Caco-2 (cell line): ENCODE measurements around the gene TENM4. TPM values are rescaled to one million over a fixed set of nuclear protein-coding genes. Genes with fewer than 3 reads are reported as not detected.

Experiments
- BruUV-seq: library from RNA; stranded (reverse); fragments of 400-500 nt; replicated peaks from 2 replicates; lab custom pipeline; 2021; lab: Mats Ljungman, UMichigan
- CTCF ChIA-PET: fragments of 300-600 bp; sonication (Branson Sonifier 250); formaldehyde crosslinking; loops from one replicate; lab custom pipeline; 2022; ENCODE audit warnings: antibody characterized with exemption; lab: Charles Lee
- POLR2A ChIA-PET: fragments of 300-600 bp; sonication (Branson Sonifier 250); formaldehyde crosslinking; loops from one replicate; lab custom pipeline; 2022; ENCODE audit warnings: antibody characterized with exemption; lab: Charles Lee
- DNase-seq, 2 experiments: peaks; one replicate each; pipeline versions ENCODE4 v3.0.0 to v3.0.0-alpha.2; 2020 to 2022
- H3K27me3 ChIP-seq: replicated peaks from 2 replicates; pipeline ENCODE4 v1.6.0; 2011; ENCODE audit warnings: low read length; ENCODE audit not compliant: control insufficient read depth, insufficient read depth
- H3K36me3 ChIP-seq: 2 replicates; pipeline ENCODE4 v1.5.1; 2011; ENCODE audit warnings: low read length; ENCODE audit not compliant: control insufficient read depth, insufficient read depth
- H3K4me1 ChIP-seq: fragments of 250-450 bp; sonication (Bioruptor Pico); 2 replicates; pipeline ENCODE4 v1.5.1; 2020; ENCODE audit warnings: mild to moderate bottlenecking
- H3K4me3 ChIP-seq: 2 replicates; pipeline ENCODE4 v1.5.1; 2011; ENCODE audit warnings: low read depth, mild to moderate bottlenecking, control low read depth, low read length
- H3K9me3 ChIP-seq: fragments of 250-450 bp; sonication (Bioruptor Pico); 2 replicates; pipeline ENCODE4 v1.5.1; 2020; ENCODE audit warnings: mild to moderate bottlenecking, moderate library complexity
- H3K27ac Mint-ChIP-seq: one replicate; pipeline ENCODE4 v1.8.0; 2022; ENCODE audit warnings: mixed read lengths; ENCODE audit not compliant: unreplicated experiment
- H3K27me3 Mint-ChIP-seq: one replicate; pipeline ENCODE4 v1.8.0; 2022; ENCODE audit warnings: mixed read lengths; ENCODE audit not compliant: insufficient read depth, unreplicated experiment
- H3K36me3 Mint-ChIP-seq: one replicate; pipeline ENCODE4 v1.8.0; 2022; ENCODE audit warnings: mild to moderate bottlenecking, mixed read lengths; ENCODE audit not compliant: insufficient read depth, unreplicated experiment
- H3K4me1 Mint-ChIP-seq: one replicate; pipeline ENCODE4 v1.8.0; 2022; ENCODE audit warnings: low read depth, mixed read lengths; ENCODE audit not compliant: unreplicated experiment
- H3K4me3 Mint-ChIP-seq: one replicate; pipeline ENCODE4 v1.8.0; 2022; ENCODE audit warnings: mild to moderate bottlenecking, moderate library complexity, mixed read lengths; ENCODE audit not compliant: unreplicated experiment
- H3K9me3 Mint-ChIP-seq: one replicate; pipeline ENCODE4 v1.8.0; 2022; ENCODE audit warnings: mixed read lengths; ENCODE audit not compliant: unreplicated experiment
- CTCF ChIP-seq, 2 experiments: fragments of 200-600 bp in 1 of 2; IDR thresholded peaks; 1 replicate in 1 of 2; 2 replicates in 1 of 2; pipeline versions ENCODE4 v1.5.1 to v1.8.0; 2011 to 2022; ENCODE audit warnings: antibody characterized with exemption in 1 of 2, control low read depth in 1 of 2, inconsistent platforms in 1 of 2, low read depth in 1 of 2, low read length in 1 of 2, mild to moderate bottlenecking in 1 of 2, moderate library complexity in 1 of 2; ENCODE audit not compliant: insufficient read depth in 1 of 2, severe bottlenecking in 1 of 2, unreplicated experiment in 1 of 2
- intact Hi-C: fragments of 100-400 bp; cut with micrococcal nuclease; formaldehyde crosslinking; loops from one replicate; pipeline ENCODE4 v1.10.0; 2022; ENCODE audit not compliant: unreplicated experiment
- total RNA-seq: library from RNA; stranded (reverse); gene quantifications from 2 replicates; pipeline ENCODE4 v1.2.3, GENCODE V29; 2022

The TENM4 gene
- total RNA-seq, 1 experiment from 2014 or later: 1.1 TPM

DNA sequence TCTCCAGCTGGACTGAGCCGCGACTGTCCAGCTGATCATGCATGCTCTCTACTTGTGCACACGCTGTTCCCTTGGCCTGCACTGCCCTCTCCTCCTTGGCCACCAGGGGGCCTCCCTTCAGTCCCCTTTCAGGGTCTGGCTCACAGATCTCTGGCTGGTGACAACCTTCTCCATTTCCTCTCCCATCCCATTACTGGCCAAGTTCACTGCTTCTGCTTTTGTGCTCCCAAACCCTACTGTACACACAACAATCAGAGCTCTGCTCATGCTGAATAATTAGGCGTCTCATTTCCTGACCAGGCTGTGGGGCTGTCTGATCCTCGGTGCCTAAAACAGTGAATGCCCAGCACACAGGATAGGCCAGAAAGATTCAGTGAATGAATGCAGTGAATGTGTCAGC is 642.2 kb downstream of the TENM4 start:
- Histone ChIP-seq H3K27me3 (no peaks in the 10 kb centered on the region), H3K36me3 (no peaks in the 10 kb centered on the region), H3K4me3 (no peak overlapping the region), H3K4me1 (peaks cover 8% of the 10 kb centered on the region; the same call in 1 of the 2 replicates), H3K9me3 (no peaks in the 10 kb centered on the region)
- CTCF ChIA-PET: interaction anchor here (0.6 to 2.3 kb wide), 11 partner anchors 9 to 478 kb away, joined by 3 to 14 read pairs (median 4); no protein-coding TSS in a partner anchor
- POLR2A ChIA-PET: no interaction called here
- Mint-ChIP-seq H3K27me3 (no peaks in the 10 kb centered on the region), H3K9me3 (no peaks in the 10 kb centered on the region), H3K36me3 (no peaks in the 10 kb centered on the region), H3K4me3 (no peak overlapping the region), H3K4me1 (peaks cover 17% of the 10 kb centered on the region), H3K27ac (no peak overlapping the region)
- DNase-seq: peak; percentile 74 to 83
- peak; percentile 99 for TF ChIP-seq CTCF (IDR thresholded peaks at IDR 0.05; ENCODE audit: insufficient read depth in 1 of 2, low read depth in 1 of 2, low read length in 1 of 2, severe bottlenecking in 1 of 2, unreplicated experiment in 1 of 2)
- no TSS peak for BruUV-seq
- intact Hi-C loops: loop anchor here (1.0 kb wide), 3 partner anchors 33 to 163 kb away; no protein-coding TSS in a partner anchor

DNA sequence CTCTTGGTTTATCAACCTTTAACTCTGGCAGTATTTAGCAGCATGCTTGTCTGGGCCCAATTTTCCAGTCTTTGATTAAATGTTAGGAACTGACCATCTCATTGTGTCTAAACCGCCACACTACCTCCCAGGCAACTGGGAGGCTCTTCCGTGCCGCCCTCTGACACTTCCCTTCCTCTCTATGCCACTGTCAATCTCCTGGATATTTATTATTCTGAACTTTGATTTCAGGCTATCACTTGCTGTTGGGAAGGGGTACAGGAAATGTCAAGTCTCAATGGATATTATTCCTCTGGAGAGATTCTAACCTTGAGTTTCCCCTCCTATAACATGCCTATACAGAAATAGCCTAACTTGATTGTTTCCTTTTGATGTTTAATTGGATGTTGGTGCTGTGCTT is 643.3 kb downstream of the TENM4 start:
- no peaks in the 10 kb centered on the region for H3K27me3 Mint-ChIP-seq
- H3K4me3 Mint-ChIP-seq: no peak overlapping the region
- no peak for DNase-seq
- Histone ChIP-seq H3K27me3 (no peaks in the 10 kb centered on the region), H3K4me1 (peaks cover 8% of the 10 kb centered on the region; the same call in 1 of the 2 replicates), H3K9me3 (no peaks in the 10 kb centered on the region), H3K36me3 (no peaks in the 10 kb centered on the region), H3K4me3 (no peak overlapping the region)
- intact Hi-C loops: no loop called here
- no peaks in the 10 kb centered on the region for H3K9me3 Mint-ChIP-seq
- no peak for TF ChIP-seq CTCF (IDR thresholded peaks at IDR 0.05; ENCODE audit: insufficient read depth in 1 of 2, low read depth in 1 of 2, low read length in 1 of 2, severe bottlenecking in 1 of 2, unreplicated experiment in 1 of 2)
- no peak overlapping the region for H3K27ac Mint-ChIP-seq
- H3K36me3 Mint-ChIP-seq: no peaks in the 10 kb centered on the region
- ChIA-PET CTCF (interaction anchor here (0.9 to 2.3 kb wide), 7 partner anchors 12 to 303 kb away, joined by 3 to 14 read pairs (median 6); no protein-coding TSS in a partner anchor), POLR2A (no interaction called here)
- peaks cover 17% of the 10 kb centered on the region for H3K4me1 Mint-ChIP-seq
- BruUV-seq: no TSS peak

GRCh38 chr11:78796956-78797355 is 643.9 kb downstream of the TENM4 start:
- Mint-ChIP-seq H3K4me1 (peaks cover 17% of the 10 kb centered on the region), H3K4me3 (no peak overlapping the region), H3K36me3 (no peaks in the 10 kb centered on the region), H3K9me3 (no peaks in the 10 kb centered on the region), H3K27ac (no peak overlapping the region), H3K27me3 (no peaks in the 10 kb centered on the region)
- CTCF ChIA-PET: interaction anchor here (0.6 to 2.3 kb wide), 4 partner anchors 13 to 164 kb away, joined by 3 to 14 read pairs (median 6); no protein-coding TSS in a partner anchor
- no peaks in the 10 kb centered on the region for H3K9me3 ChIP-seq
- BruUV-seq: no TSS peak
- H3K4me1 ChIP-seq: peaks cover 8% of the 10 kb centered on the region; the same call in 1 of the 2 replicates
- H3K36me3 ChIP-seq: no peaks in the 10 kb centered on the region
- TF ChIP-seq CTCF (IDR thresholded peaks at IDR 0.05; ENCODE audit: insufficient read depth in 1 of 2, low read depth in 1 of 2, low read length in 1 of 2, severe bottlenecking in 1 of 2, unreplicated experiment in 1 of 2): no peak
- no peaks in the 10 kb centered on the region for H3K27me3 ChIP-seq
- intact Hi-C loops: no loop called here
- no peak for DNase-seq
- no peak overlapping the region for H3K4me3 ChIP-seq
- POLR2A ChIA-PET: no interaction called here
